IMR-90 (cell line): ENCODE measurements around the gene KCNK7. TPM values are rescaled to one million over a fixed set of nuclear protein-coding genes. Genes with fewer than 3 reads are reported as not detected.
A peak's percentile ranks its signal among the peaks of the same experiment; 100 is the strongest.

Source experiments
- ATAC-seq: fragments of 200-7000 bp; cut with Tn5 transposase; 2 replicates; pipeline ENCODE4 v1.9.1; 2020; ENCODE audit warnings: low read depth, mild to moderate bottlenecking, moderate library complexity
- BruUV-seq: library from RNA; stranded (reverse); fragments of 400-500 nt; replicated peaks from 2 replicates; lab custom pipeline; 2021; lab: Mats Ljungman, UMichigan
- CTCF ChIA-PET: fragments of 300-600 bp; formaldehyde crosslinking; extraction: SDS; loops from one replicate; lab custom pipeline; 2021; ENCODE audit warnings: antibody characterized with exemption; lab: Yijun Ruan, JAX
- POLR2A ChIA-PET: fragments of 300-600 bp; sonication (Branson Sonifier 250); formaldehyde crosslinking; loops from one replicate; lab custom pipeline; 2022; ENCODE audit warnings: antibody characterized with exemption; ENCODE audit not compliant: unreplicated experiment; lab: Charles Lee
- DNase-seq: peaks from one replicate; pipeline ENCODE4 v3.0.0; 2013
- H2AFZ ChIP-seq: replicated peaks from 2 replicates; pipeline ENCODE3; 2013; ENCODE audit warnings: low read length, mild to moderate bottlenecking; ENCODE audit not compliant: poor library complexity
- H2AK5ac ChIP-seq: 2 replicates; pipeline ENCODE4 v1.6.1; 2013; ENCODE audit warnings: low read depth, low read length, inconsistent platforms
- H2AK9ac ChIP-seq: replicated peaks from 2 replicates; pipeline ENCODE3; 2013; ENCODE audit warnings: mild to moderate bottlenecking, low read depth, low read length, moderate library complexity; ENCODE audit not compliant: poor library complexity
- H2BK120ac ChIP-seq: 2 replicates; pipeline ENCODE4 v1.6.1; 2013; ENCODE audit warnings: low read depth, low read length, inconsistent platforms
- H2BK15ac ChIP-seq: 3 replicates; pipeline ENCODE4 v1.6.1; 2013; ENCODE audit warnings: low read depth, low read length, inconsistent platforms
- H2BK20ac ChIP-seq: 2 replicates; pipeline ENCODE4 v1.6.1; 2013; ENCODE audit warnings: low read depth, mild to moderate bottlenecking, inconsistent platforms, low read length, moderate library complexity
- H2BK5ac ChIP-seq: 2 replicates; pipeline ENCODE4 v1.6.1; 2013; ENCODE audit warnings: mild to moderate bottlenecking, low read depth, low read length, inconsistent platforms; ENCODE audit not compliant: poor library complexity, severe bottlenecking
- H3K14ac ChIP-seq: replicated peaks from 2 replicates; pipeline ENCODE4 v1.6.1; 2013; ENCODE audit warnings: low read depth, low read length, inconsistent platforms
- H3K18ac ChIP-seq: 2 replicates; pipeline ENCODE4 v1.6.1; 2013; ENCODE audit warnings: low read depth, low read length, control low read depth
- H3K23ac ChIP-seq: 2 replicates; pipeline ENCODE4 v1.6.1; 2013; ENCODE audit warnings: low read depth, low read length, inconsistent platforms
- H3K27ac ChIP-seq: 2 replicates; pipeline ENCODE4 v1.5.1; 2013; ENCODE audit warnings: mild to moderate bottlenecking, control low read depth, low read length; ENCODE audit not compliant: insufficient read depth
- H3K27me3 ChIP-seq: 2 replicates; pipeline ENCODE4 v1.6.1; 2013; ENCODE audit warnings: low read length; ENCODE audit not compliant: control insufficient read depth, insufficient read depth
- H3K36me3 ChIP-seq: 2 replicates; pipeline ENCODE4 v1.6.1; 2013; ENCODE audit warnings: low read length, mixed read lengths; ENCODE audit not compliant: control insufficient read depth, insufficient read depth
- H3K4ac ChIP-seq: 2 replicates; pipeline ENCODE4 v1.6.1; 2013; ENCODE audit warnings: low read depth, low read length, inconsistent platforms
- H3K4me1 ChIP-seq: 2 replicates; pipeline ENCODE4 v1.6.1; 2013; ENCODE audit warnings: low read length, mixed read lengths; ENCODE audit not compliant: control insufficient read depth, insufficient read depth
- H3K4me2 ChIP-seq: 2 replicates; pipeline ENCODE4 v1.6.1; 2013; ENCODE audit warnings: low read depth, mild to moderate bottlenecking, control low read depth, low read length, moderate library complexity
- H3K4me3 ChIP-seq: 2 replicates; pipeline ENCODE4 v1.5.1; 2013; ENCODE audit warnings: low read depth, mild to moderate bottlenecking, control low read depth, low read length, moderate library complexity; ENCODE audit not compliant: insufficient read depth
- H3K56ac ChIP-seq: 2 replicates; pipeline ENCODE4 v1.6.1; 2013; ENCODE audit warnings: low read length, inconsistent platforms; ENCODE audit not compliant: insufficient read depth; ENCODE audit errors: extremely low read depth
- H3K79me1 ChIP-seq, 2 experiments: 2 replicates each; pipeline ENCODE4 v1.6.1; 2013; ENCODE audit warnings: low read length in 2 of 2, inconsistent platforms in 1 of 2, low read depth in 1 of 2
- H3K9ac ChIP-seq: 2 replicates; pipeline ENCODE4 v1.6.1; 2013; ENCODE audit warnings: low read depth, low read length, control low read depth
- H3K9me1 ChIP-seq: 2 replicates; pipeline ENCODE4 v1.6.1; 2013; ENCODE audit warnings: low read length, inconsistent platforms; ENCODE audit not compliant: insufficient read depth
- H3K9me3 ChIP-seq: 2 replicates; pipeline ENCODE4 v1.6.1; 2013; ENCODE audit warnings: low read length; ENCODE audit not compliant: control insufficient read depth, insufficient read depth
- H4K20me1 ChIP-seq: 2 replicates; pipeline ENCODE4 v1.6.1; 2013; ENCODE audit warnings: low read length, inconsistent platforms; ENCODE audit not compliant: insufficient read depth
- H4K5ac ChIP-seq: 2 replicates; pipeline ENCODE4 v1.6.1; 2013; ENCODE audit warnings: mild to moderate bottlenecking, low read depth, low read length, control low read depth
- H4K8ac ChIP-seq, 2 experiments: 2 replicates each; pipeline ENCODE4 v1.6.1; 2013; ENCODE audit warnings: low read depth in 2 of 2, low read length in 2 of 2, control low read depth in 1 of 2, inconsistent platforms in 1 of 2
- H4K91ac ChIP-seq: 2 replicates; pipeline ENCODE4 v1.6.1; 2013; ENCODE audit warnings: low read depth, low read length, inconsistent platforms; ENCODE audit not compliant: insufficient read depth
- CHD1 ChIP-seq: IDR thresholded peaks from 2 replicates; pipeline ENCODE4 v1.6.1; 2012; ENCODE audit warnings: low read depth, low read length, improper control_type of control experiment
- MAFK ChIP-seq: IDR thresholded peaks from 2 replicates; pipeline ENCODE4 v1.6.1; 2012; ENCODE audit warnings: low read depth, low read length, improper control_type of control experiment
- MAZ ChIP-seq: IDR thresholded peaks from 2 replicates; pipeline ENCODE4 v1.6.1; 2012; ENCODE audit warnings: low read depth, mild to moderate bottlenecking, low read length, improper control_type of control experiment, moderate library complexity, borderline replicate concordance
- MXI1 ChIP-seq: IDR thresholded peaks from 2 replicates; pipeline ENCODE4 v1.6.1; 2012; ENCODE audit warnings: low read depth, mild to moderate bottlenecking, low read length, moderate library complexity, borderline replicate concordance
- RCOR1 ChIP-seq: IDR thresholded peaks from 2 replicates; pipeline ENCODE4 v1.6.1; 2012; ENCODE audit warnings: mild to moderate bottlenecking, low read length, improper control_type of control experiment; ENCODE audit not compliant: insufficient replicate concordance
- WGBS, 2 experiments: methylation state at CpG; one replicate each; pipeline versions ENCODE4 v1.1.5 to v1.1.7; 2013; ENCODE audit warnings: missing lambda C conversion rate in 2 of 2; ENCODE audit not compliant: insufficient read length in 1 of 2; ENCODE audit errors: extremely low coverage in 2 of 2; 5-methylcytosine and 5-hydroxymethylcytosine counted together
- dilution Hi-C: fragments of 300-500 bp; cut with HindIII; formaldehyde crosslinking; loops from one replicate; pipeline ENCODE4 v1.14.3; 2018; ENCODE audit warnings: low sequenced_read_pairs; ENCODE audit not compliant: unreplicated experiment
- in situ Hi-C: fragments of 300-500 bp; cut with MboI; formaldehyde crosslinking; loops from 3 replicates; pipeline ENCODE4 v1.14.3; 2019; ENCODE audit warnings: low sequenced_read_pairs, inconsistent platforms, mixed read lengths
- intact Hi-C: fragments of 100-400 bp; cut with micrococcal nuclease; formaldehyde crosslinking; loops from 2 replicates; pipeline ENCODE4 v1.10.0; 2022
- polyA plus RNA-seq, 3 experiments: library from polyadenylated mRNA; depleted of rRNA; stranded (reverse); fragments of >200 nt; gene quantifications; 2 replicates each; pipeline ENCODE4 v1.2.3, GENCODE V29; 2012; ENCODE audit warnings: low replicate concordance in 1 of 3
- total RNA-seq: library from RNA; depleted of rRNA; stranded (reverse); fragments of >200 nt; gene quantifications from 2 replicates; pipeline ENCODE4 v1.2.3, GENCODE V29; 2012

Gene KCNK7
- total and polyA plus RNA-seq, 2 of the 4 experiments (the other 2 are of a cell fraction) = 0.09 TPM; not detected in 1

GRCh38 chr11:65581928-65582327, 13.7 kb downstream of the KCNK7 start:
- no peak overlapping the region for H3K4ac ChIP-seq

More at GRCh38 chr11:65581928-65582327, 13.7 kb downstream of the KCNK7 start:
- Histone ChIP-seq H2AK9ac (peak overlapping the region; percentile 42), H4K8ac (no peak overlapping the region), H4K20me1 (peaks cover 11% of the 10 kb centered on the region), H3K23ac (no peak overlapping the region), H2BK120ac (no peak overlapping the region), H3K4me3 (no peak overlapping the region), H3K36me3 (peaks cover 46% of the 10 kb centered on the region), H3K4me2 (no peak overlapping the region), H3K27me3 (no peaks in the 10 kb centered on the region), H2AK5ac (no peak overlapping the region), H3K9ac (no peak overlapping the region), H3K27ac (no peak overlapping the region), H4K5ac (no peak overlapping the region), H3K56ac (no peak overlapping the region), H4K91ac (no peak overlapping the region), H3K14ac (no peak overlapping the region), H3K9me1 (no peaks in the 10 kb centered on the region; the same call in 1 of the 2 replicates), H2BK5ac (no peak overlapping the region), H3K4me1 (peaks cover 11% of the 10 kb centered on the region), H2BK20ac (no peak overlapping the region), H3K79me1 (peaks cover 6 to 32% of the 10 kb centered on the region in 2 experiments; a peak in 3 of 4 replicates), H2BK15ac (no peak overlapping the region), H3K18ac (no peak overlapping the region), H2AFZ (no peak overlapping the region), H3K9me3 (no peaks in the 10 kb centered on the region)
- dilution Hi-C loops = no loop called here
- no peak for TF ChIP-seq RCOR1
- no peak for TF ChIP-seq MAZ
- no peak for TF ChIP-seq CHD1
- TF ChIP-seq MAFK = no peak
- no peak for TF ChIP-seq MXI1
- ChIA-PET POLR2A (no interaction called here), CTCF (no interaction called here)
- ATAC-seq (no peak), DNase-seq (no peak)
- intact Hi-C loops = no loop called here
- in situ Hi-C loops = no loop called here
- BruUV-seq = no TSS peak
- 90% methylated on average over 2 of the region's 3 CpGs; no CpG with 5 or more reads in 1 of the 2 experiments for WGBS, 2 experiments
